Esophagus (tissue), 2 donors: ENCODE results near the gene ZFP36L2. TPM values are rescaled to one million over a fixed set of nuclear protein-coding genes. Genes with fewer than 3 reads are reported as not detected.
A peak's percentile ranks its signal among the peaks of the same experiment; 100 is the strongest.

Experiments used
- H3K27ac ChIP-seq, 2 donors: one replicate each; pipeline ENCODE4 v1.5.1; 2013; ENCODE audit warnings: low read depth in 2 of 2, mild to moderate bottlenecking in 2 of 2, inconsistent platforms in 1 of 2, low read length in 1 of 2, moderate library complexity in 1 of 2
- H3K27me3 ChIP-seq, 2 donors: one replicate each; pipeline ENCODE4 v1.6.1; 2013; ENCODE audit warnings: low read length in 2 of 2, control low read depth in 1 of 2, mild to moderate bottlenecking in 1 of 2; ENCODE audit not compliant: insufficient read depth in 2 of 2, control insufficient read depth in 1 of 2
- H3K36me3 ChIP-seq, 2 donors: one replicate each; pipeline ENCODE4 v1.6.1; 2013; ENCODE audit warnings: low read length in 1 of 2; ENCODE audit not compliant: control insufficient read depth in 2 of 2, insufficient read depth in 2 of 2
- H3K4me1 ChIP-seq, 2 donors: one replicate each; pipeline ENCODE4 v1.6.1; 2013; ENCODE audit warnings: low read length in 1 of 2; ENCODE audit not compliant: control insufficient read depth in 2 of 2, insufficient read depth in 2 of 2
- H3K4me3 ChIP-seq, 2 donors: one replicate each; pipeline ENCODE4 v1.5.1; 2013; ENCODE audit warnings: low read length in 2 of 2, mild to moderate bottlenecking in 2 of 2, low read depth in 1 of 2, moderate library complexity in 1 of 2
- H3K9me3 ChIP-seq, 2 donors: one replicate each; pipeline ENCODE4 v1.6.1; 2013; ENCODE audit warnings: mild to moderate bottlenecking in 2 of 2, low read depth in 1 of 2, low read length in 1 of 2, moderate library complexity in 1 of 2; ENCODE audit not compliant: control insufficient read depth in 2 of 2, insufficient read depth in 1 of 2
- WGBS, 2 donors: extraction: QIAGEN DNeasy Blood & Tissue Kit; methylation state at CpG; one replicate each; pipeline ENCODE4 v1.1.7; 2013; 5-methylcytosine and 5-hydroxymethylcytosine counted together
- polyA plus RNA-seq, 2 donors: library from polyadenylated mRNA; stranded (reverse); fragments of 200-250 nt; gene quantifications; one replicate each; pipeline ENCODE4 v1.2.3, GENCODE V29; 2013
- donor health status: healthy with polysubstance abuse.
- donor health status: Bipolar disorder and iron deficiency.

ZFP36L2 gene
- polyA plus RNA-seq: 10 to 100 TPM; 48.1 to 64.2 TPM

DNA sequence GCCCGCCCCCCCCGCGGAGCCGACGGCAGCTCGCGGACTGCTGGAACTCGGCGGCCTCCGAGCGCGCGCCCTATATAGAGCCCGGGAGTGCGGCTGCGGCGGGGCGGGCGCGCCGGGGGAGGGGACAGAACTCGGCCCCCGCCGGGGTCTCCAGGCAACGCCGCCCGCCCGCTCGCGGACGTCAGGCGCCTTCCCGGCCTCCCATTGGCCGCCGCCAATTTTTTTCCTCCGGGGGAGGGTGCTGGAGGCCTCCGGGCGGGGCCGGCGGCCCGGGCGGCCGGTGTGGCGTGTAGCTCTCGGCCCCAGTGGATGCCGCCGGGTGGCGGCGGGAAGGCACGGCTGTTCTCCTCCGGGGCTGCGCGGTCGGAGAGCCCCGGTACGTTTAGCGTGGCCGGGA, at the start of gene ZFP36L2:
Gene ZFP36L2 (minus strand): TSS at position 49 of the 397 bp plus-strand sequence. CDS start 291 bp downstream, outside the sequence.
- H3K4me1 ChIP-seq: peaks cover 0 to 2% of the 10 kb centered on the region in 2 donors
- H3K4me3 ChIP-seq: peak within 1 kb of the TSS; percentile 97 to 99
- peak within 1 kb of the TSS; percentile 99 for H3K27ac ChIP-seq
- peaks cover 12 to 17% of the 10 kb centered on the region in 2 donors for H3K36me3 ChIP-seq
- H3K9me3 ChIP-seq: no peaks in the 10 kb centered on the region
- H3K27me3 ChIP-seq: no peaks in the 10 kb centered on the region
- 0 to 1% methylated on average over 46 to 58 of the region's 58 CpGs for WGBS, 2 donors

GRCh38 chr2:43274721-43275120, 48.3 kb upstream of the ZFP36L2 start:
- Histone ChIP-seq H3K27ac (no peak overlapping the region), H3K4me3 (no peak overlapping the region), H3K27me3 (no peaks in the 10 kb centered on the region), H3K9me3 (no peaks in the 10 kb centered on the region), H3K4me1 (peaks cover 0 to 10% of the 10 kb centered on the region in 2 donors), H3K36me3 (peaks cover 0 to 4% of the 10 kb centered on the region in 2 donors)
- WGBS, 2 donors: 80 to 90% methylated on average over 4 of the region's 4 CpGs

DNA sequence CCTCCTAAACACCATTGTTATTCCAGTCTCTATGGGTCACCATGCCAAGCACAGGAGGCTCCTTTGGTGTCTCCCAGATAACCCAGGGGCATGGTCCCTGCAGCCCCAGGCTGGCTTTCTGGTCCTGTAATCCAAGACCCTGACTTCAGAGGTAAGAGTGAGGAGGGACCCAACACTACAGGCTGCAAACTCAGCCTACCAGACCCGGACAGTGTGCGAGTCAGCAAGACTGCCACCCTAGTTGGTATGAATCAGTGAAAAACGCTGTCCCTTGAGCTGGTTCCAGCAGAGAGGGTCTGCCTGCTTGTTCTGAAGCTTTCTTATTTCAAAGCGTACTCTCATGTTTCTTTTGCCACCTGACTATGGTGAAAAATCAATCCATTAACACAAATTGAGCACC, 47.6 kb upstream of the ZFP36L2 start:
- Histone ChIP-seq H3K4me3 (no peak overlapping the region), H3K4me1 (peaks cover 0 to 14% of the 10 kb centered on the region in 2 donors), H3K9me3 (no peaks in the 10 kb centered on the region), H3K27me3 (no peaks in the 10 kb centered on the region), H3K27ac (no peak overlapping the region), H3K36me3 (peaks cover 0 to 4% of the 10 kb centered on the region in 2 donors)
- 88 to 90% methylated on average over 4 of the region's 4 CpGs for WGBS, 2 donors

DNA sequence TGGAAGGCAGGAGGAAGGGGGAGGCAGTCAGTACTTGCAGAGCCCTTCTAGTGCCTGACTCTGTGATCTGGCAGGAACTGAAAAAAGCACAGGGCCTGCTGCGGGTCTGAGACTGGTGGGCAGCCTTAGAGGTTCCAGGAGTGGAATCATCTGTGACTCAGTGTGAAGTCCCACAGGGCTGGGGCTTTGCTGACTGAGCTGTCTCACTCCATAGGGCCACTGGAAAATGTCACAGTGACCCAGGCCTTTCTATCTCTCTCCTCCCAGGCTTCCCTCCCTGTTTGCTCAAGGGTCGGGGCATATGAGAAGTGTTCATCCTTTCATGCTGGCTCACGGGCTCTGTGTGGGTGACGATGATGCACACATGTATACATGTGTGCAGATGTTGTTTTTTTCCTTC, 47.1 kb upstream of the ZFP36L2 start:
- H3K27me3 ChIP-seq: no peaks in the 10 kb centered on the region
- H3K36me3 ChIP-seq: peaks cover 0 to 3% of the 10 kb centered on the region in 2 donors
- peak overlapping the region in 1 of 2 donors; percentile 16 for H3K27ac ChIP-seq
- H3K4me1 ChIP-seq: peaks cover 0 to 14% of the 10 kb centered on the region in 2 donors
- no peak overlapping the region for H3K4me3 ChIP-seq
- H3K9me3 ChIP-seq: no peaks in the 10 kb centered on the region
- whole genome bisulfite sequencing, 2 donors: 77 to 94% methylated on average over 4 of the region's 4 CpGs

DNA sequence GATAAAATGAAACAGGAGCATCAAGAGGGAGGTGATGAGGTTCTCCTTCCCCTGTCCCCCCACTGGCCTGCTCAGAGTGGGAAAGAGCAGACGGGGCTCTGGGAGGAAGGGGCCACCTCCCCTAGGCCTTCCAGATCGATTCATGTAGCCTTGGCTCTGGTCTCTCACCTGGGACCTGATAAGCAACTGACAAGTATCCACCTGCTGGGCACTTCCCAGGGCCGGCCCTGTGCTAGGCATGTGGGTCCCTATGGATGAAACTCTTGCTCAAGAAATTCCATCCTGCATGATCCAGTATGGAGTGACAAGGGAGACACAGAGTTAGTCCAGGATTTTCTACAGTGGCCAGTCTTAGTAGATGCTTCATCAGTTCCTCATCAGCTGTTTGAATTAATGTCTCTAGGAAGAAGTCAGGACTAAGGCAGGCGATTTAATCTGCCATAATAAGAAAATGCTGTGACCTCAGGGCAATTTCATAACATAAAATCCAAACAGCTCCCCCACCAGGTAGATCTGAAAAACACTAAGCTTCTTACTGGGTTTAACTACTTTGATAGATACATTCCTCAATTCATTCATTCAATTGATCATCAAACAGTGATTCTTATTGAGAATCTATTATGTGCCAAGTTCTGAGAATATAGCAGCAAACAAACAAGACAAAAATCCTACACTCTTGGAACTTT, 44.7 kb upstream of the ZFP36L2 start:
- H3K4me1 ChIP-seq: peaks cover 0 to 4% of the 10 kb centered on the region in 2 donors
- H3K27me3 ChIP-seq: no peaks in the 10 kb centered on the region
- no peak overlapping the region for H3K4me3 ChIP-seq
- H3K36me3 ChIP-seq: no peaks in the 10 kb centered on the region
- H3K9me3 ChIP-seq: no peaks in the 10 kb centered on the region
- no peak overlapping the region for H3K27ac ChIP-seq
- 79 to 85% methylated on average over 4 of the region's 4 CpGs for WGBS, 2 donors

DNA sequence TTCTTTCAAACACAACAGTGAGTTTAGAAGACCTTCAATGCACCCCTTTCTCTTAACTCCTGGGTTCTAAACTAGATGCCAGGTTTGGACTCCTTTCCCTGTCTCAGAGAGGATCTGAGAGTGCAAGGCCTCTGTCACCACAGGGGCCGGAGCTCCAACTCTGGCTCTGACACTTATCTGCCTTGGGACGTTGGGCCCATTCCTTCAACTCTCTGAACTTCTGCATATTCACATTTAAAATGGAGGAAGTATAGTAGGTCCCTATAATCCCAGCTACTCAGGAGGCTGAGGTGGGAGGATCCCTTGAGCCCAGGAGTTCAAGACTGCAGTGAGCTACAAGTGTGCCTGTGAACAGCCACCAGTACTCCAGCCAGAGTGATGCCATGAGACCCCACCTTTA, 44.1 kb upstream of the ZFP36L2 start:
- no peaks in the 10 kb centered on the region for H3K27me3 ChIP-seq
- H3K9me3 ChIP-seq: no peaks in the 10 kb centered on the region
- H3K36me3 ChIP-seq: no peaks in the 10 kb centered on the region
- peaks cover 0 to 4% of the 10 kb centered on the region in 2 donors for H3K4me1 ChIP-seq
- 88 to 93% methylated on average over 2 of the region's 2 CpGs for WGBS, 2 donors
- peak overlapping the region; percentile 48 to 52 for H3K27ac ChIP-seq
- H3K4me3 ChIP-seq: no peak overlapping the region

- 25 to 51% methylated on average over 3 of the region's 3 CpGs for WGBS, 2 donors
- peak overlapping the region; percentile 26 to 87 for H3K27ac ChIP-seq
- no peak overlapping the region for H3K4me3 ChIP-seq
- H3K36me3 ChIP-seq: no peaks in the 10 kb centered on the region
- H3K9me3 ChIP-seq: no peaks in the 10 kb centered on the region
- H3K27me3 ChIP-seq: no peaks in the 10 kb centered on the region
- peaks cover 0 to 4% of the 10 kb centered on the region in 2 donors for H3K4me1 ChIP-seq
Measured at GRCh38 chr2:43269706-43270105, 43.3 kb upstream of the ZFP36L2 start.

DNA sequence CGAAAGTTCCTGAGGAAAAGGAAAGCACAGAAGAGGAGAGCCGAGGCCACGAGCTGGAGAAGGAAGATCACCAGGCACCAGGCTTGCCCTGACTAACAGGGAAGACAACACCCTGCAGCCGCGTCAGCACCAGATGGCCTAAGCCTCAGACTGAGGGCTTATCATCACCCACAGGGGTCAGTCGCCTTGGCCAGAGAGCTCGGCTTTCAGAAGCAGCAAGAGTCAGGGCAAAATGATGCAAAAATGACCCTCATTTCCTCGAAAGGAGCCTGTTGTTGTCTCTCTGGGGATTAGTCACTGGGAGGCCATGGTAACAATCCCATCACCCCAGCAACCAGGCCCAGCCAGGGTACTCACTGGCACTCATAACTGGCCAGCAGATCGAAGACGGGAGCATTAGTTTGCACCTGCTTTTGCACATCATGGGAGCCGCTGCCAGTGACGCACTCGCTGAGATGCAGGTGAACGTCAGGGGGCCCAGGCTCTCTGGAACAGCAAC, 42.7 kb upstream of the ZFP36L2 start:
- peak overlapping the region; percentile 26 to 87 for H3K27ac ChIP-seq
- H3K27me3 ChIP-seq: no peaks in the 10 kb centered on the region
- H3K4me3 ChIP-seq: no peak overlapping the region
- H3K9me3 ChIP-seq: no peaks in the 10 kb centered on the region
- H3K4me1 ChIP-seq: peaks cover 0 to 4% of the 10 kb centered on the region in 2 donors
- no peaks in the 10 kb centered on the region for H3K36me3 ChIP-seq
- WGBS, 2 donors: 69% methylated on average over 14 of the region's 14 CpGs

GRCh38 chr2:43268066-43268953, 41.9 kb upstream of the ZFP36L2 start:
- H3K27ac ChIP-seq: peak overlapping the region; percentile 34 to 87
- H3K36me3 ChIP-seq: no peaks in the 10 kb centered on the region
- H3K4me3 ChIP-seq: no peak overlapping the region
- no peaks in the 10 kb centered on the region for H3K27me3 ChIP-seq
- H3K9me3 ChIP-seq: no peaks in the 10 kb centered on the region
- H3K4me1 ChIP-seq: peaks cover 0 to 4% of the 10 kb centered on the region in 2 donors
- 73 to 80% methylated on average over 10 of the region's 10 CpGs for WGBS, 2 donors
